ENCODE results near the gene NFE2L2.

DNA sequence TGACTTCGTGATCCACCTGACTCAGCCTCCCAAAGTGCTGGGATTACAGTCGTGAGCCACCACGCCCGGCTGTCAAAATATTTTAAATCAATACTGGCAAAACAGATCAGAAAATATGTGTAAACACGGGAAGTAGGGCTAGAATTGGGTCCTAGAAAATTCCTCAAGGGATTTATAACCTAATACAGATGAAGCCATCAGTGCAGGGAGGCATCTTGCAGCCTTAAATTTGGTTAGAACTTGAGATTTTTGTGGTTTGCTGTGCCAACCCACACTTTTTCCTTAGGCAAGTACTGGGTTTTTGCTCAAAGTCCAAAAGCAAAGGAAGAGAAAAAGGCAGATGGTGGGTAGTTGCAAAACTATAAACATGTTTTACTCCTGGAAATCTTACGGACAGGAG lies 33.7 kb upstream of the NFE2L2 start:
- TF ChIP-seq, protein P1, sequence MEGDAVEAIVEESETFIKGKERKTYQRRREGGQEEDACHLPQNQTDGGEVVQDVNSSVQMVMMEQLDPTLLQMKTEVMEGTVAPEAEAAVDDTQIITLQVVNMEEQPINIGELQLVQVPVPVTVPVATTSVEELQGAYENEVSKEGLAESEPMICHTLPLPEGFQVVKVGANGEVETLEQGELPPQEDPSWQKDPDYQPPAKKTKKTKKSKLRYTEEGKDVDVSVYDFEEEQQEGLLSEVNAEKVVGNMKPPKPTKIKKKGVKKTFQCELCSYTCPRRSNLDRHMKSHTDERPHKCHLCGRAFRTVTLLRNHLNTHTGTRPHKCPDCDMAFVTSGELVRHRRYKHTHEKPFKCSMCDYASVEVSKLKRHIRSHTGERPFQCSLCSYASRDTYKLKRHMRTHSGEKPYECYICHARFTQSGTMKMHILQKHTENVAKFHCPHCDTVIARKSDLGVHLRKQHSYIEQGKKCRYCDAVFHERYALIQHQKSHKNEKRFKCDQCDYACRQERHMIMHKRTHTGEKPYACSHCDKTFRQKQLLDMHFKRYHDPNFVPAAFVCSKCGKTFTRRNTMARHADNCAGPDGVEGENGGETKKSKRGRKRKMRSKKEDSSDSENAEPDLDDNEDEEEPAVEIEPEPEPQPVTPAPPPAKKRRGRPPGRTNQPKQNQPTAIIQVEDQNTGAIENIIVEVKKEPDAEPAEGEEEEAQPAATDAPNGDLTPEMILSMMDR (IDR thresholded peaks at IDR 0.05), result no peak
- TF ChIP-seq POLR2AphosphoS5 (IDR thresholded peaks at IDR 0.05), result no peak
- TF ChIP-seq POLR2A (IDR thresholded peaks at IDR 0.05), result no peak

All from transverse colon (tissue), 4 donors.